Brain microvascular endothelial cell (primary cell): Measurements from ENCODE around the gene PWP2.
A peak's percentile ranks its signal among the peaks of the same experiment; 100 is the strongest.
"Not testable (repeated sequence)": the region's sequence is repeated elsewhere in the genome, so short reads cannot be mapped to it uniquely, and the experiment has no call there.

Experiments used
- DNase-seq: peaks from one replicate; pipeline ENCODE4 v3.0.0-alpha.2; 2020
- H3K27ac ChIP-seq: fragments of 250-450 bp; sonication (Bioruptor Pico); 2 replicates; pipeline ENCODE4 v1.5.1; 2020; ENCODE audit warnings: mild to moderate bottlenecking, moderate library complexity
- H3K27me3 ChIP-seq: fragments of 250-450 bp; sonication (Bioruptor Pico); replicated peaks from 2 replicates; pipeline ENCODE4 v1.5.1; 2020; ENCODE audit warnings: mild to moderate bottlenecking
- H3K36me3 ChIP-seq: fragments of 250-450 bp; sonication (Bioruptor Pico); replicated peaks from 2 replicates; pipeline ENCODE4 v1.5.1; 2020; ENCODE audit warnings: mild to moderate bottlenecking
- H3K4me3 ChIP-seq: 2 replicates; pipeline ENCODE4 v1.5.1; 2011; ENCODE audit warnings: low read depth, mild to moderate bottlenecking, control low read depth, low read length, moderate library complexity
- in situ Hi-C: cut with HindIII; loops from 2 replicates; pipeline ENCODE4 v1.10.0; 2017; ENCODE audit warnings: low sequenced_read_pairs, low pct_ligation_motif_present
- TF ChIP-seq, protein P1 (sequence below): IDR thresholded peaks from 2 replicates; pipeline ENCODE4 v1.5.1; 2011; ENCODE audit warnings: low read depth, mild to moderate bottlenecking, moderate library complexity, low read length, control low read depth, inconsistent platforms; ENCODE audit errors: missing control alignments

Gene PWP2

DNA sequence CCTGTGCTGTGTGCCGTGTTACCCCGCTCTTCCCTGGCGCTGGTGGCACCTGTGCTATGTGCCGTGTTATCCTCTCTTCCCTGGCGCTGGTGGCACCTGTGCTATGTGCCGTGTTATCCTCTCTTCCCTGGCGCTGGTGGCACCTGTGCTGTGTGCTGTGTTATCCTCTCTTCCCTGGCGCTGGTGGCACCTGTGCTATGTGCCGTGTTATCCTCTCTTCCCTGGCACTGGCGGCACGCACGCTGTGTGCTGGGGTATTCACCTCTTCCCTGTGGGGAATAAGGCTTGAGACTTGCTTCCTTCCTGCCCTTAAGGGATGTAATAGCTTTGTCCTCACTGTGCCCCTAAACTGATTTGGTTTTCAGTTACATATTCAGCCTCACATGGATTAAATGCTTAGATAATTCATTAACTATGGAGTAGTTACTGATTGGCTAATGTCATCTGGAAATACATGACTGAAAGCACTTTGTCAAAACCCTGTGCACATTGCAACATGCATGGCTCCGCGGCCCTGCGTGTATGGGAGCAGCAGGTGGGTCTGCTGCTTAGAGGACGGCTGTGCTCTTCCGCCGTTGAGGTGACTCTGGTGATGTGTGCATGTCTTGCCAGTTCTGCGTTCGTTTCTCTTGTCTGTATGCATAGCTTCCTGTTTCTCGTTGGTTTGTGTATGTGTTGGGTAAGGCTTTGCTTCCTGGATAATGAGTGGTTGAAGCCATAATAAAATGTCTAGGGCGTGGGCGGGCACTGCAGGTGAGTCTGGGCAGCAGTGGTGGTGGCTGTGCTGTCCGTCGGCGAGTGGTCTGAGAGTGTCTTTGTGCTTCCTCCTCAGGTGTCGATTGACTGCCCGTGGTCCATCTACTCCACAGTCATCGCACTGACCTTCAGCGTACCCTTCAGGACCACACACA lies 17.9 kb upstream of the PWP2 start:
- in situ Hi-C loops: no loop called here
- DNase-seq: no peak
- Histone ChIP-seq H3K27me3 (no peaks in the 10 kb centered on the region), H3K36me3 (peaks cover 60% of the 10 kb centered on the region), H3K27ac (no peak overlapping the region), H3K4me3 (no peak overlapping the region)
- TF ChIP-seq, protein P1, sequence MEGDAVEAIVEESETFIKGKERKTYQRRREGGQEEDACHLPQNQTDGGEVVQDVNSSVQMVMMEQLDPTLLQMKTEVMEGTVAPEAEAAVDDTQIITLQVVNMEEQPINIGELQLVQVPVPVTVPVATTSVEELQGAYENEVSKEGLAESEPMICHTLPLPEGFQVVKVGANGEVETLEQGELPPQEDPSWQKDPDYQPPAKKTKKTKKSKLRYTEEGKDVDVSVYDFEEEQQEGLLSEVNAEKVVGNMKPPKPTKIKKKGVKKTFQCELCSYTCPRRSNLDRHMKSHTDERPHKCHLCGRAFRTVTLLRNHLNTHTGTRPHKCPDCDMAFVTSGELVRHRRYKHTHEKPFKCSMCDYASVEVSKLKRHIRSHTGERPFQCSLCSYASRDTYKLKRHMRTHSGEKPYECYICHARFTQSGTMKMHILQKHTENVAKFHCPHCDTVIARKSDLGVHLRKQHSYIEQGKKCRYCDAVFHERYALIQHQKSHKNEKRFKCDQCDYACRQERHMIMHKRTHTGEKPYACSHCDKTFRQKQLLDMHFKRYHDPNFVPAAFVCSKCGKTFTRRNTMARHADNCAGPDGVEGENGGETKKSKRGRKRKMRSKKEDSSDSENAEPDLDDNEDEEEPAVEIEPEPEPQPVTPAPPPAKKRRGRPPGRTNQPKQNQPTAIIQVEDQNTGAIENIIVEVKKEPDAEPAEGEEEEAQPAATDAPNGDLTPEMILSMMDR: no peak

DNA sequence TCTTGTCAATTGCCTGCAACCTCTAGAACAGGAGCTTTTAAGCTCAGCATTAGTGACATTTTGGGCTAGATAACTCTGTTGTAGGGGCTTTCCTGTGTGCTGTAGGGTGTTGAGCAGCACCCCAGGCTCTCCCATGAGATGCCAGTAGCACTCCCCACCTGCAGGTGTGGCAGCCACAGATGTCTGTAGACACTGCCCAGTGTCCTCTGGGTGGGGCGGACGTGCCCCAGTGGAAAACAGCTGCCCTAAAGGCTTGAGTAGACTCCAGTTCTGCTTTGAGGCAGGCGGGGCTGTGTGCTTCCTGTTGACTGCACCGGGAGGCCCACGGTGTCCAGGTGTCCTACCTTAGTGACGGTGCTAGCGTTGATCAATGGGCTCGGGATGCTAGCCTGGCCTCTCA lies 16.9 kb upstream of the PWP2 start:
- TF ChIP-seq, protein P1: no peak
- Histone ChIP-seq H3K27me3 (no peaks in the 10 kb centered on the region), H3K4me3 (no peak overlapping the region), H3K27ac (no peak overlapping the region), H3K36me3 (peaks cover 58% of the 10 kb centered on the region)
- in situ Hi-C loops: no loop called here
- DNase-seq: no peak

DNA sequence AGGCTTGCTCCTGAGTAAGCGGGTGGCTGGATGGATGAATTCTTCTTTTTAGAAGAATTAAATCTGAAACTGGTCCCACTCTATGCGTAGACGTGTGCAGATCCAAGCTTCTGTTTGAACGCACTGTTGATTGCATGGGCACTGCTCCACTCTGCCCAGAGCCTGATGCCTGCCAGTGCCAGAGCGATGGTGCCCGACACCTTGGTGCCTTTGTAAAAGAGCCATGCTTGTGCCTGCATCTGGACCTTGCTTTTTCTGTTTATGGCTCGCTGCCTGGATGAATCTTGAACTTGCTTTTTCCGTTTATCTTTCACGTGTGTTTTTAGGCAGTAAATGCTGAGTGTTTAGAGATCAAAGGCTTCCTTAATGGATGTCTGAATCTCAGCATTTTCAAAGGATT lies 15.0 kb upstream of the PWP2 start:
- peaks cover 50% of the 10 kb centered on the region for H3K36me3 ChIP-seq

DNA sequence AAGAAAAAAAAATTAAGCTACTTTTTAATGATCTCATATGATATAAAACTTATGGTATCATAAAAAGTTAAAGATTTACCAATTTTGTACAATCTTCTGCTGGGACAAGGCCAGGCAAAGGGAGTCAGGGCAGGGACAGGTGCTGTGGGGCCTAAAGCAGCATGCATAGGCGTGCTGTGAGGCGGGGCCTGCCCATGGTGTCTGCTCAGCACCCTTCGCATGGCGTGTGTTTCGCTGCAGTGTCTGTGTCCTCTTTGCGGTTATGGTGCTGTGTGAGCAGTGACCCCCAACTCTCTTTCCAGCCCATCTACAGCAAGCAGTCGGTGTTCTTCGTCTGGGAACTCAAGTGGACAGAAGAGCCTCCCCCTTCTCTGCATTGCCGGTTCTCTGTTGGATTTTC lies 13.4 kb upstream of the PWP2 start:
- Histone ChIP-seq H3K4me3 (no peak overlapping the region), H3K27me3 (no peaks in the 10 kb centered on the region), H3K36me3 (peaks cover 38% of the 10 kb centered on the region), H3K27ac (no peak overlapping the region)
- TF ChIP-seq, protein P1: no peak
- in situ Hi-C loops: no loop called here
- DNase-seq: no peak

More for the DNA sequence above, 15.0 kb upstream of the PWP2 start:
- TF ChIP-seq, protein P1: no peak
- in situ Hi-C loops: no loop called here
- H3K27ac ChIP-seq: no peak overlapping the region
- no peak for DNase-seq
- no peaks in the 10 kb centered on the region for H3K27me3 ChIP-seq
- no peak overlapping the region for H3K4me3 ChIP-seq

DNA sequence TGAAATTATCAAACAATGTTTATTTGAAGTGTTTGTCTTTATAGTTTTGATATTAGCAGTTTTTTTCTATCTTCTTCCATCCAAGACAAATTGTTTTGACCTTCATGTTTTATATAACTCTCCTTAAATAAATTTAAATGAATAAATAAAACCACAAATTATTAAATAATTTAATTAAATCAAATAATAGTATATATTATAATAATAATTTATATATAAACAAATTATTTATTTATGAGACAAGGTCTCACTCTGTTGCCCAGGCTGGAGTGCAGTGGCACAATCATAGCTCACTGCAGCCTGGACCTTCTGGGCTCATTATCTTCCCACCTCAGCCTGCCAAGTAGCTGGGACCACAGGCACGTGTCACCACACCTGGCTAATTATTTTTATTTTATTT lies 12.4 kb upstream of the PWP2 start:
- TF ChIP-seq, protein P1: no peak
- Histone ChIP-seq H3K27me3 (no peaks in the 10 kb centered on the region), H3K36me3 (peaks cover 31% of the 10 kb centered on the region), H3K4me3 (no peak overlapping the region), H3K27ac (no peak overlapping the region)
- in situ Hi-C loops: no loop called here
- DNase-seq: no peak

DNA sequence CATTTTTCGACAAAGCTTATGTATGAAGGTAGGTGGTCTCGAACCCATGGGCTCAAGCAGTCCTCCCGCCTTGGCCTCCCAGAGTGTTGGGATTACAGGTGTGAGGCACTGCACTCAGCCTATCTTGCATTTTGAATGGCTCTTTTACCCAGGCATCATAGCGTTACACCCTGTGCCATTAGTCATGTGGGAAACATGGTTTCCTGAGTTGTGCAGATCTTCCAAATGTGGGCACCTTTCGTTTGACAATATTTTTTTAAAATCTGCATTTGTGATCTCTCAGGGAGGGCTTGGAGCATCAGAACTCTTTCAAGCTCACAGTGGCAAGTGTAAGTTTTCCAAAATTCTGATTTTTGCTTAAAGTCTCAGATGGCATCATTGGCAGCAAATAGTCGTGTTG lies 8.7 kb upstream of the PWP2 start:
- in situ Hi-C loops, H3K27me3 ChIP-seq, H3K27ac ChIP-seq, DNase-seq, H3K4me3 ChIP-seq: not testable (repeated sequence)
- H3K36me3 ChIP-seq: peaks cover 13% of the 10 kb centered on the region

DNA sequence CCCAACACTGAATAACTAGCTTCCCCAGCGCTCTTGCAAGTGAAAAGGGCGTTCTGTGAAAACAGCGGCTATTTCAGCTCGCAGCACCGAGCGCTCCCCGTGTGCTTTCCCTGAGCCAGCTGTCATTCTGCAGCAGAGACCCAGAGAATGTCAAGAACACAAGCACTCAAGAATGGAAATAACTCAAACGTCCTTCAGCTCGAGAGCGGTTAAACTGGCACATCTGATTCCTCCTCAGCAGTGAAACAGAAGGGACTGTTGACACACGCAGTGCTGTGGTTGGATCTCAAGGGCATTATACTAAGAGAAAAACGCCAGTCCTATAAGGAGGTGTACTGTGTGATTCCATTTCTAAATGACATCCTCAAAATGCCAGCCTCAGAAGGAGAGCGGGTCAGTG lies 8.2 kb upstream of the PWP2 start:
- H3K27me3 ChIP-seq, H3K36me3 ChIP-seq, H3K27ac ChIP-seq, H3K4me3 ChIP-seq, DNase-seq, in situ Hi-C loops: not testable (repeated sequence)

DNA sequence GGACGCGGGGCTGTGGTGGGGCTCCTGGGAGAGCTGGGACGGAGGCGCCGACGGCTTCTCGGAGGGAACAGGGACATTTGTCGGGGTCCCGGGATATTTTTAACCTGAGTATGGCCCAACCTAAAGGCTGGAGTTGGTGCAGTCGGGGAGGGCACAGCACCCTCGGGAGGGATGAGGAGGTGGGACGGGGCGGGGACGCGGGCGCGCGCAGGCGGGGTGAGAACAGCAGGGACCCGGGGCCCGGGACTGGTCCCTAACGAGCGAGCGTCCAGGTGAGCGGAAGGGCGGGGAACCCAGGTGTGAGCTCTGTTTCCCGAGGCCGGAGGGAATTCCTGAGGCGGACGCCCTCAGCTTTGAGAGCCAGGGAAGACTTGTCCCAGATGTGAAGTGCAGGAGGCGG lies 390 bp downstream of the PWP2 start:
- H3K27me3 ChIP-seq, H3K27ac ChIP-seq, DNase-seq, H3K36me3 ChIP-seq, in situ Hi-C loops: not testable (repeated sequence)
- H3K4me3 ChIP-seq: peak overlapping the region; percentile 31

DNA sequence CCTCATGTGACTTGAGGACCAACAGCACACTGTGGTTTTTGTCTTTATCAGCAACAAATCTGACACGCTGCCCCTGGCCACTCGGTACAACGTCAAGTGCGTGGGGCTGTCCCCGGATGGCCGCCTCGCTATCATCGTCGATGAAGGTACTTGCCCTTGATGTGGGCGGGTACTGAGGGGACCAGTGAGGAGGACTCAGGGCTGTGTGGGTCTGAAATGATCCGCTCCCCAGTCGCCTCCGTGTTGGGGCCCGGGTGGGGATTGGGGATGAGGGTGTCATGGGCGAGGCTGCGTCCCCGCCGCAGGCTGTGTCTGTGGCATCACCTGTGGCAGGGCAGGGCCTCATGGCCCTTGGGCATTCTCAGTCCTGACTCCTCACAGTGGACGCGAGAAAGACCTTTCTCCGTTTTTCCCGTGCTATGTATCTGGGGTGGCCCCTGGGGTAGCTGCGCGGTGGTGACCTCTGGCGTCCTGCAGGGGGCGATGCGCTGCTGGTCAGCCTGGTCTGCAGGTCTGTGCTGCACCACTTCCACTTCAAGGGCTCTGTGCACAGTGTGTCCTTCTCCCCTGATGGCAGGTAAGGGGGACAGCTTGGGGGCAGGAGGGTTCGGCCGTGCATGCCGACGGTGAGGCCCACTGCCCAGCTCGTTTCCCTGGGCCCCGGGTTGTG lies 6.6 kb downstream of the PWP2 start:
- DNase-seq, H3K36me3 ChIP-seq, in situ Hi-C loops, H3K27me3 ChIP-seq, H3K4me3 ChIP-seq, H3K27ac ChIP-seq: not testable (repeated sequence)
